Measurements from ENCODE around the gene SNTN.
A peak's percentile ranks its signal among the peaks of the same experiment; 100 is the strongest.

SNTN gene

DNA sequence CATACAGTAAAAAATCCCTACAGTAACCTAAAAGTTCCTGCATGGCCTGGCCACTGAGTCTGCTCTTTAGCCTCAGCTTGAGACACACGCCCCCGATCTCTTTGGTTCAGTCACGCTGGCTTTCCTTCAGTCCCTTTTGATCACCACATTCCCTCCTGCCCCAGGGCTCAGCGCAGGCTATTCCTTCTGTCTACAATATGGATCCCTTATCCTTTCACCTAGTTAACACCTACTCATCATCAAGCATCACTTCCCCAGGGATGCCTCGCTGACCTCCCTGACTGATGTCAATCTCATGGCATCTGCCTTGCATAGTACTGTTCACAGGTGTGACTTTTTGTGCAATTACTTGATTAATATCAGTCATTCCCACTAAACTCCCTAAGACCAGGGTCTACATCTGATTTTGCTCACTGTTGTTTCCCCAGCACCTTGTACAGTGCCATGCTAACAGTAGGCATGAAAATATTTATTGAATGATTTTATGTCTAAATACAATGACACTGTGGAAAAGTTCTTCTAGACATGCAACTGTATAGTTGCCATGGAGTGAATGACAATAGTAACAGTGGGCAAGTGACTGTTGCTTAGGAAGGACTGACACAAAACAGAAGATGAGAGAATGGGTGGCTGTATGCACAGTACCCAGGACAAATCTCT, at the start of gene SNTN:
SNTN (plus strand) TSS at position 610 of the 660 bp plus-strand sequence; CDS start at position 623, 13 bp downstream.
- H3K4me3 ChIP-seq (ENCODE audit: low read depth, low read length) = no peak within 1 kb of the TSS

DNA sequence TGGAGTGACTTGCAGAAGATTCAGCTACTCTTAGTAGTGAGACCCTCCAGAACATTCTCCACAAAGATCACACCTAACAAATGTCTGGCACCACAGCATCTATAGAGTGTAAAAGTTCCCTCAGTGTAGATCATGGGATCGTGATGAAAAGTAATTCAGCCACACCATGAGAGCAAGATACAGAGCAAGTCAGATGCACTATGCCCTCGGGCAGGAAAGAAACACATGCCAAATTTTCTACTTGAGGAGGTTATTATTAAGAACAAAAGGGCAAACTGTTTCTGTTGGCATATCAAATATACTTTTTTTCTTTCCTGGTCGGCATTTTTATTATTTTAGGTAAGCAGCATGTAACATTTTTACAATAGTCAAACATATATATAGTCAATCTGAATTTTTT, 44.8 kb upstream of the SNTN start:
- H3K4me3 ChIP-seq (ENCODE audit: low read depth, low read length) = no peak overlapping the region

DNA sequence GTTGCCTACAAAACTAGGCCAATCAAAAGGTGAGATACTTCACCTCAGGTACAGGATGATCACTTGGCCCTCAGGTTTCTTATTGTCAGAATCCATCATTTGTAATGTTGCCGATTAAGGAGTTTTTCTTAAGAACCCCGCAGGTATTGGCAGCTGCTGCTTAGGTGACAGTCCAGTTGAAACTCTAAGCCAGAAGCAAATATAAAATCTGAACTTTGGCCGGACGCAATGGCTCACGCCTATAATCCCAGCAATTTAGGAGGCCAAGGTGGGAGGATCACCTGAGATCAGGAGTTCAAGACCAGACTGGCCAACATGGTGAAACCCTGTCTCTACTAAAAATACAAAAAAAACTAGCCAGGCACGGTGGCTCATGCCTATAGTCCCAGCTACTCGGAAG, 43.1 kb upstream of the SNTN start:
- no peak overlapping the region for H3K4me3 ChIP-seq (ENCODE audit: low read depth, low read length)

DNA sequence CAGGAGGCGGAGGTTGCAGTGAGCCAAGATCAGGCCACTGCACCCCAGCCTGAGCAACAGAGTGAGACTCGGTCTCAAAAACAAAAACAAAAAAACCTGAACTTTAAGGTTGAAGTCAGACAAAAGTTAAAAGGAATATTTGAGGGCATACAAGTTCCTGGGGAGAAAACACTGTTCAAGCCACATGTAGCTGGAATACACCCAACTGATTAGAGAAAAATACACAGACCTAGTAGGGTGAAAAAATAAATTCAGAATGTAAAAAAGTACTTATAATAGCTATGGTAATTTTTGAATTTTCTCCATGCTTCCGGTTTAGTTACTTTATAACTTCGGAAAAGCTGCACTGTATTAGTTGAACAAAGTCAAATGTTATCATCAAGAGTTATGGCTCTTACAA, 42.6 kb upstream of the SNTN start:
- no peak overlapping the region for H3K4me3 ChIP-seq (ENCODE audit: low read depth, low read length)

GRCh38 chr3:63611382-63611781, 41.1 kb upstream of the SNTN start:
- no peak overlapping the region for H3K4me3 ChIP-seq (ENCODE audit: low read depth, low read length)

- no peak overlapping the region for H3K4me3 ChIP-seq (ENCODE audit: low read depth, low read length)
Measured at GRCh38 chr3:63613561-63613960, 38.9 kb upstream of the SNTN start.

DNA sequence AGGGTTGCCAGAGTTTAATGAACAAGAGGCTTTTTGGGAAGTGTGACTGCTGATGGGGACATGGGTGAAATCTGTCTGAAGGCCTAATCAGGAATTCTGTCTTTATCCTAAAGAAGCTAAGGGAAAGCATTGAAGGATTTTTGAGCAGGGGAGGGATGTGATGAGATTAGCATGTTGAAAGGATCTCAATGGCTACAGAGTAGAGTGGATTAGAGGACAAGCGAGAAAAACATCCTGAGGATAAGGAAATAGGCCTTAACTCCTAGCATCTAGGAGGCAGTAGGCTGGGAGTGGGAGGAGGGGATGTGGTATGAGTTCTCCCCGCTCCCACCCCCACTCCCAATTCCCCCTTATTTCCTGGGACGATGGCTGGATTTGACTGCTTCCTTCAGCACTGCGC, 35.1 kb upstream of the SNTN start:
- no peak overlapping the region for H3K4me3 ChIP-seq (ENCODE audit: low read depth, low read length)

GRCh38 chr3:63624941-63625560, 27.4 kb upstream of the SNTN start:
- no peak overlapping the region for H3K4me3 ChIP-seq (ENCODE audit: low read depth, low read length)

DNA sequence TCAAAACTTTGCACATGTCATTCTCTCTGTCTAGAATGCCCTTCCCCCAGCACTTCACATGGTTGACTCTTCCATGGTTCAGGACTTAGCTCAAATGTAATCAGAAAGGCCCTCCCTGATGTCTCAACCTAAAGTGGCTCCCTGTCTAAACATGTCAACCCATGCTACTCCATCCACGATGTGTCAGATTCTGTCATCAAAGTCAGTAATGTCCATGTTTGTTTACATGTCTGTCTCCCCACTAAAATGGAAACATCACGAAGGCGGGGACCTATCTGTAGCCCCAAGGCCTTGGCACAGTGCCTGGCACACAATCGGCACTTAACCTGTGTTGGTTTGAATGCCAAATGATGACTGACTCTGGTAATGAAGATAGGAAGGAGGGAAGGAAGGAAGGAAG, 20.8 kb upstream of the SNTN start:
- H3K4me3 ChIP-seq (ENCODE audit: low read depth, low read length) = no peak overlapping the region

- no peak overlapping the region for H3K4me3 ChIP-seq (ENCODE audit: low read depth, low read length)
Measured at GRCh38 chr3:63635186-63635585, 17.3 kb upstream of the SNTN start.

- no peak overlapping the region for H3K4me3 ChIP-seq (ENCODE audit: low read depth, low read length)
Measured at GRCh38 chr3:63639806-63640205, 12.7 kb upstream of the SNTN start.

DNA sequence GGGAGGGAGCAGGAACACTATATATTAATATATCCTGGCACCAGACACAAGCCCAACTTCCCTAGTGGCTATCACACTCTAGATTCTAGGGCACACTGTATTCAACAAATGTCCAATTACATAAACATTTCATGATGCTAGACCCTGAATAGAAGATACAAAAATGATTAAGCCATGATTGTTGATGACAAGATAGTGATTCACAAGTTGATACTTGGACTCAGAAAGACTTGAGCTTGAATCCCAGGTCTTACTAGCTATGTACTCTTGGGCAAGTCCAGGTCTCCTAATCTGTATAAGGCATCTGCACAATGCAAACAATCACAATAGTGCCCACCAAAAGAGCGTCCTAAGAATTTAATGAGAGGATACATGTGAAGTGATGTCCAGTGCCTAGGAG, 10.0 kb upstream of the SNTN start:
- H3K4me3 ChIP-seq (ENCODE audit: low read depth, low read length) = no peak overlapping the region

DNA sequence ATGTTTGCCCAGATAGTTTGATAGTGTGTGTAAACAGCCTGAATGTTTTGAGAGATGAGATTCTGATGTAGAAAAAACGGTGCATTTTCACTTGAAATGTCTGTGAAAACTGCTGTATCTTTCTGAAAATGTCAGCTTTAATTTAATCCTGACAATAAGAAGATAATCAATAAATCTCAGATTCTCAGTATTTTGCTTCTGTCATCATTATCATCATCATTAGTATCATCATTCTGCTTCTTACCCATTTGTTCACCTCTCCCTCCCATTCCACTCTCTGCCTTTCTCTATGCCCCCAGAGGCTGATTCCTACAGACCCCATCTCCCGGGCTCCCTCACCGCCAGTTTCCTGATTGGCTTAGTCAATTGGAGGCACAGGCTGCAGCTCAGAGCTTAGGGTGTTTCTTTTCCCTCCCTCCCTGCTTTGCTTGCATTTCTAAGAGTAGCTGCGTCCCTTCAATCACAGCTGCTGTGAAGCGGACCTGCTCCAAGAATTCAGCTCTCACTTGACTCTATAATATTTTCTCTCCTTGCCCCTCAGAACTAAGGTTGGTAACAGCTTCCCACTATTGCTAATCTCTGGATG, 8.2 kb upstream of the SNTN start:
- H3K4me3 ChIP-seq (ENCODE audit: low read depth, low read length) = no peak overlapping the region

DNA sequence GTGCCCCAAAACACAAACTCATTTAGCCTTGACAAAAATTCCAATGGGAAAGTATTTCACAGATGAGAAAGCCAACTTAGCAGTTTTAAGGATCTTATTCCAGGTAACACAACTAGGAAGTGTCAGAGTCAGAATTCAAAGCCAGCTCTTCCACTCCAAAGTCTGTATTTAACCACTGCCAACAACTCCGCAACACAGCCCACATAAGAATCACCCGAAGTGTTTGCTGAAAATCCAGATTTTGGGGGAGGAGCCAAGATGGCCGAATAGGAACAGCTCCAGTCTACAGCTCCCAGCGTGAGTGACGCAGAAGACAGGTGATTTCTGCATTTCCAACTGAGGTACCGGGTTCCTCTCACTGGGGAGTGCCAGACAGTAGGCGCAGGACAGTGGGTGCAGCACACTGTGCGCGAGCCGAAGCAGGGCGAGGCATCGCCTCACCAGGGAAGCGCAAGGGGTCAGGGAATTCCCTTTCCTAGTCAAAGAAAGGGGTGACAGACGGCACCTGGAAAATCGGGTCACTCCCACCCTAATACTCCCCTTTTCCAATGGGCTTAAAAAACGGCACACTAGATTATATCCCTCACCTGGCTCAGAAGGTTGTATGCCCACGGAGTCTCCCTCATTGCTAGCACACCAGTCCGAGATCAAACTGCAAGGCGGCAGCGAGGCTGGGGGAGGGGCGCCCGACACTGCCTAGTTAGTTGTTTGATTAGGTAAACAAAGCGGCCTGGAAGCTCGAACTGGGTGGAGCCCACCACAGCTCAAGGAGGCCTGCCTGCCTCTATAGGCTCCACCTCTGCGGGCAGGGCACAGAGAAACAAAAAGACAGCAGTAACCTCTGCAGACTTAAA, 7.3 kb upstream of the SNTN start:
- H3K4me3 ChIP-seq (ENCODE audit: low read depth, low read length) = peak overlapping the region; percentile 37

- no peak overlapping the region for H3K4me3 ChIP-seq (ENCODE audit: low read depth, low read length)
Measured at GRCh38 chr3:63654211-63654610, 1.7 kb downstream of the SNTN start.

GRCh38 chr3:63654931-63655330, 2.5 kb downstream of the SNTN start:
- no peak overlapping the region for H3K4me3 ChIP-seq (ENCODE audit: low read depth, low read length)

DNA sequence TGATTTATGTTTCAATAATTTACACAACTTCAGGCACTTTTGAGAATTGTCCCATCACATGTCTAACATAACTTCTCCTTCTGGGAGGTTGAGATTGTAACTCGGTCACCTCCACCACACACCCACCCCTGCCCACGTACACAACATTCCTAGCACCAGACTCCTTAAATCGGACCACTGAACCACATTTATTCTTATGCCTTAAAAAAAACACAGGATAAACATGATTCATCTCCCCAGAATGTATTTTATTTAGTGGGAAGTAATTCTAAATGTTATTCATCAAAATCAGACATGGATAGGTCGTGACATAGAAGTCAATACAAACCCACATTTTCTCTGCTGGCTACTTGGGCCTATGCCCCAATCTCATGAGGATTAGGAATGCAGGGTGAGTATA, 3.0 kb downstream of the SNTN start:
- H3K4me3 ChIP-seq (ENCODE audit: low read depth, low read length) = no peak overlapping the region

GRCh38 chr3:63656786-63657185, 4.3 kb downstream of the SNTN start:
- no peak overlapping the region for H3K4me3 ChIP-seq (ENCODE audit: low read depth, low read length)

DNA sequence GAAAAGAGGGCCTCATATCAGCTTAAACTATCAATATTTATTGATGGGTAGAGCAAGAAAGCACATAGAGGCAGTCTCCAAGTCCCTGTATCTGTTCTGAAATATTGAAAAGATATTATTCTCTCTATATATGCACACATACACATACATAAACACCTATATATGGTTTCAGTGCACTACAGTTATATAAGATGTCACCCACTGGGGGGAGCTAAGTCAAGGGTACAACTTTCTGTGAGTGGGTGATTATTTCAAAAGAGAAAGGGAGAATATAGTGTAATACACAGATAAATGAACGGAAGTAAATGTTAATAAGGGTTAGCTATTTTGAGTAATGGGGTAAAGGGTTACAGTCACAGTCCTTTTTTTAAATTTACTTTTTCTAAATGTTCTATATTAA, 8.8 kb downstream of the SNTN start:
- H3K4me3 ChIP-seq (ENCODE audit: low read depth, low read length) = no peak overlapping the region

GRCh38 chr3:63662011-63662410, 9.5 kb downstream of the SNTN start:
- no peak overlapping the region for H3K4me3 ChIP-seq (ENCODE audit: low read depth, low read length)

DNA sequence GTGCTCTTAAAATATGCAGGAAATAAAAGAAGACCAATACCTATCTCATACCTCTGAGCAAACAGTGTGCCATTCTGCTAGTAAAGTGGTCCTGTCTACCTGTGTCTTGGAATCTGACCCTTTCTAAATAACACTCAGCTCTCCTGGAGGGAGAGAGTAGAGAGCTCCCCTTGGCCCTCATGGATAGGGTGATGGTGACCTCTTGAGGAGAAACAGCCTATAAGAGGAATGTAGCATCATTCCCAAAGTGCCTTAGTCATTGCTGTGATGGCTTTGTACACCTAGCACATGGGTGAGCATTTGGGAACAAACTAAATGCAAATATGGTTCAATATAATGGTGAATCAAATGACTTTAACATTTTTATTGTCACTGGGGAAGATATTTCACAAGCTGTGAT, 10.0 kb downstream of the SNTN start:
- no peak overlapping the region for H3K4me3 ChIP-seq (ENCODE audit: low read depth, low read length)

- no peak overlapping the region for H3K4me3 ChIP-seq (ENCODE audit: low read depth, low read length)
Measured at GRCh38 chr3:63670544-63670943, 18.1 kb downstream of the SNTN start.

All from iPS-11a (cell line).